IMR-90 (cell line): ENCODE measurements around the gene TCOF1. TPM values are rescaled to one million over a fixed set of nuclear protein-coding genes. Genes with fewer than 3 reads are reported as not detected.

Experiments used
- ATAC-seq: fragments of 200-7000 bp; cut with Tn5 transposase; 2 replicates; pipeline ENCODE4 v1.9.1; 2020; ENCODE audit warnings: low read depth, mild to moderate bottlenecking, moderate library complexity
- BruUV-seq: library from RNA; stranded (reverse); fragments of 400-500 nt; replicated peaks from 2 replicates; lab custom pipeline; 2021; lab: Mats Ljungman, UMichigan
- CTCF ChIA-PET: fragments of 300-600 bp; formaldehyde crosslinking; extraction: SDS; loops from one replicate; lab custom pipeline; 2021; ENCODE audit warnings: antibody characterized with exemption; lab: Yijun Ruan, JAX
- POLR2A ChIA-PET: fragments of 300-600 bp; sonication (Branson Sonifier 250); formaldehyde crosslinking; loops from one replicate; lab custom pipeline; 2022; ENCODE audit warnings: antibody characterized with exemption; ENCODE audit not compliant: unreplicated experiment; lab: Charles Lee
- DNase-seq: peaks from one replicate; pipeline ENCODE4 v3.0.0; 2013
- H2AFZ ChIP-seq: replicated peaks from 2 replicates; pipeline ENCODE3; 2013; ENCODE audit warnings: low read length, mild to moderate bottlenecking; ENCODE audit not compliant: poor library complexity
- H2AK5ac ChIP-seq: 2 replicates; pipeline ENCODE4 v1.6.1; 2013; ENCODE audit warnings: low read depth, low read length, inconsistent platforms
- H2AK9ac ChIP-seq: replicated peaks from 2 replicates; pipeline ENCODE3; 2013; ENCODE audit warnings: mild to moderate bottlenecking, low read depth, low read length, moderate library complexity; ENCODE audit not compliant: poor library complexity
- H2BK120ac ChIP-seq: 2 replicates; pipeline ENCODE4 v1.6.1; 2013; ENCODE audit warnings: low read depth, low read length, inconsistent platforms
- H2BK15ac ChIP-seq: 3 replicates; pipeline ENCODE4 v1.6.1; 2013; ENCODE audit warnings: low read depth, low read length, inconsistent platforms
- H2BK20ac ChIP-seq: 2 replicates; pipeline ENCODE4 v1.6.1; 2013; ENCODE audit warnings: low read depth, mild to moderate bottlenecking, inconsistent platforms, low read length, moderate library complexity
- H2BK5ac ChIP-seq: 2 replicates; pipeline ENCODE4 v1.6.1; 2013; ENCODE audit warnings: mild to moderate bottlenecking, low read depth, low read length, inconsistent platforms; ENCODE audit not compliant: poor library complexity, severe bottlenecking
- H3K14ac ChIP-seq: replicated peaks from 2 replicates; pipeline ENCODE4 v1.6.1; 2013; ENCODE audit warnings: low read depth, low read length, inconsistent platforms
- H3K18ac ChIP-seq: 2 replicates; pipeline ENCODE4 v1.6.1; 2013; ENCODE audit warnings: low read depth, low read length, control low read depth
- H3K23ac ChIP-seq: 2 replicates; pipeline ENCODE4 v1.6.1; 2013; ENCODE audit warnings: low read depth, low read length, inconsistent platforms
- H3K27ac ChIP-seq: 2 replicates; pipeline ENCODE4 v1.5.1; 2013; ENCODE audit warnings: mild to moderate bottlenecking, control low read depth, low read length; ENCODE audit not compliant: insufficient read depth
- H3K27me3 ChIP-seq: 2 replicates; pipeline ENCODE4 v1.6.1; 2013; ENCODE audit warnings: low read length; ENCODE audit not compliant: control insufficient read depth, insufficient read depth
- H3K36me3 ChIP-seq: 2 replicates; pipeline ENCODE4 v1.6.1; 2013; ENCODE audit warnings: low read length, mixed read lengths; ENCODE audit not compliant: control insufficient read depth, insufficient read depth
- H3K4ac ChIP-seq: 2 replicates; pipeline ENCODE4 v1.6.1; 2013; ENCODE audit warnings: low read depth, low read length, inconsistent platforms
- H3K4me1 ChIP-seq: 2 replicates; pipeline ENCODE4 v1.6.1; 2013; ENCODE audit warnings: low read length, mixed read lengths; ENCODE audit not compliant: control insufficient read depth, insufficient read depth
- H3K4me2 ChIP-seq: 2 replicates; pipeline ENCODE4 v1.6.1; 2013; ENCODE audit warnings: low read depth, mild to moderate bottlenecking, control low read depth, low read length, moderate library complexity
- H3K4me3 ChIP-seq: 2 replicates; pipeline ENCODE4 v1.5.1; 2013; ENCODE audit warnings: low read depth, mild to moderate bottlenecking, control low read depth, low read length, moderate library complexity; ENCODE audit not compliant: insufficient read depth
- H3K56ac ChIP-seq: 2 replicates; pipeline ENCODE4 v1.6.1; 2013; ENCODE audit warnings: low read length, inconsistent platforms; ENCODE audit not compliant: insufficient read depth; ENCODE audit errors: extremely low read depth
- H3K79me1 ChIP-seq, 2 experiments: 2 replicates each; pipeline ENCODE4 v1.6.1; 2013; ENCODE audit warnings: low read length in 2 of 2, inconsistent platforms in 1 of 2, low read depth in 1 of 2
- H3K9ac ChIP-seq: 2 replicates; pipeline ENCODE4 v1.6.1; 2013; ENCODE audit warnings: low read depth, low read length, control low read depth
- H3K9me1 ChIP-seq: 2 replicates; pipeline ENCODE4 v1.6.1; 2013; ENCODE audit warnings: low read length, inconsistent platforms; ENCODE audit not compliant: insufficient read depth
- H3K9me3 ChIP-seq: 2 replicates; pipeline ENCODE4 v1.6.1; 2013; ENCODE audit warnings: low read length; ENCODE audit not compliant: control insufficient read depth, insufficient read depth
- H4K20me1 ChIP-seq: 2 replicates; pipeline ENCODE4 v1.6.1; 2013; ENCODE audit warnings: low read length, inconsistent platforms; ENCODE audit not compliant: insufficient read depth
- H4K5ac ChIP-seq: 2 replicates; pipeline ENCODE4 v1.6.1; 2013; ENCODE audit warnings: mild to moderate bottlenecking, low read depth, low read length, control low read depth
- H4K8ac ChIP-seq, 2 experiments: 2 replicates each; pipeline ENCODE4 v1.6.1; 2013; ENCODE audit warnings: low read depth in 2 of 2, low read length in 2 of 2, control low read depth in 1 of 2, inconsistent platforms in 1 of 2
- H4K91ac ChIP-seq: 2 replicates; pipeline ENCODE4 v1.6.1; 2013; ENCODE audit warnings: low read depth, low read length, inconsistent platforms; ENCODE audit not compliant: insufficient read depth
- BHLHE40 ChIP-seq: fragments of 150-350 bp; IDR thresholded peaks from 2 replicates; pipeline ENCODE4 v1.6.1; 2016; ENCODE audit warnings: mild to moderate bottlenecking, low read depth, low read length
- CHD1 ChIP-seq: IDR thresholded peaks from 2 replicates; pipeline ENCODE4 v1.6.1; 2012; ENCODE audit warnings: low read depth, low read length, improper control_type of control experiment
- RCOR1 ChIP-seq: IDR thresholded peaks from 2 replicates; pipeline ENCODE4 v1.6.1; 2012; ENCODE audit warnings: mild to moderate bottlenecking, low read length, improper control_type of control experiment; ENCODE audit not compliant: insufficient replicate concordance
- RFX5 ChIP-seq: IDR thresholded peaks from 2 replicates; pipeline ENCODE4 v1.8.0; 2012; ENCODE audit warnings: low read depth, mild to moderate bottlenecking, low read length, moderate library complexity
- WGBS, 2 experiments: methylation state at CpG; one replicate each; pipeline versions ENCODE4 v1.1.5 to v1.1.7; 2013; ENCODE audit warnings: missing lambda C conversion rate in 2 of 2; ENCODE audit not compliant: insufficient read length in 1 of 2; ENCODE audit errors: extremely low coverage in 2 of 2; 5-methylcytosine and 5-hydroxymethylcytosine counted together
- dilution Hi-C: fragments of 300-500 bp; cut with HindIII; formaldehyde crosslinking; loops from one replicate; pipeline ENCODE4 v1.14.3; 2018; ENCODE audit warnings: low sequenced_read_pairs; ENCODE audit not compliant: unreplicated experiment
- in situ Hi-C: fragments of 300-500 bp; cut with MboI; formaldehyde crosslinking; loops from 3 replicates; pipeline ENCODE4 v1.14.3; 2019; ENCODE audit warnings: low sequenced_read_pairs, inconsistent platforms, mixed read lengths
- intact Hi-C: fragments of 100-400 bp; cut with micrococcal nuclease; formaldehyde crosslinking; loops from 2 replicates; pipeline ENCODE4 v1.10.0; 2022
- polyA plus RNA-seq, 3 experiments: library from polyadenylated mRNA; depleted of rRNA; stranded (reverse); fragments of >200 nt; gene quantifications; 2 replicates each; pipeline ENCODE4 v1.2.3, GENCODE V29; 2012; ENCODE audit warnings: low replicate concordance in 1 of 3
- total RNA-seq: library from RNA; depleted of rRNA; stranded (reverse); fragments of >200 nt; gene quantifications from 2 replicates; pipeline ENCODE4 v1.2.3, GENCODE V29; 2012
- TF ChIP-seq, protein P1 (sequence below): fragments of 150-350 bp; IDR thresholded peaks from 2 replicates; pipeline ENCODE4 v1.6.1; 2016; ENCODE audit warnings: low read depth, mild to moderate bottlenecking, low read length, moderate library complexity, borderline replicate concordance

Gene TCOF1
- total and polyA plus RNA-seq, 2 of the 4 experiments (the other 2 are of a cell fraction), result 18.2 to 19.7 TPM

DNA sequence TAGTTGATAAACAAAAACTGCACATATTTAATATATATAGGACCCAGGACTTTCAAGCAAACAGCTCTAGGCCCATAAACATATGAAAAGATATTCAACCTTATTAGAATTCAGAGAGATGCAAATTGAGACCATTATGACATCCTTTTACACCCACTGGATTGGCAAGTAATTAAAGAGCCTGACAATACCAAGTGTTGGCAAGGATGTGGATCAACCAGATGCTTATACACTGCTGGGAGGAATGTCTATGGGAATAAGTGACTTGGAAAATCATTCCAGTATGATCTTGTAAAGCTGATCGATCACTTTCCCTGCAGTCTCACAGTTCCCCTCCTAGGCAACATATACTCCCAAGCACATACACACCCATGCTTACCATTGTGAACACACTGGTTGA lies 15.5 kb upstream of the TCOF1 start:
- Histone ChIP-seq H2AK9ac (no peak overlapping the region), H4K5ac (no peak overlapping the region), H4K20me1 (no peaks in the 10 kb centered on the region), H3K27ac (no peak overlapping the region), H3K36me3 (no peaks in the 10 kb centered on the region), H3K14ac (no peak overlapping the region), H3K4me1 (no peaks in the 10 kb centered on the region), H2AK5ac (no peak overlapping the region), H3K4me2 (no peak overlapping the region), H3K9me1 (no peaks in the 10 kb centered on the region), H2AFZ (no peak overlapping the region), H3K9me3 (no peaks in the 10 kb centered on the region), H4K91ac (no peak overlapping the region), H3K4me3 (no peak overlapping the region), H3K56ac (no peak overlapping the region), H2BK120ac (no peak overlapping the region), H2BK20ac (no peak overlapping the region), H3K79me1 (no peaks in the 10 kb centered on the region), H3K23ac (no peak overlapping the region), H4K8ac (no peak overlapping the region), H2BK15ac (no peak overlapping the region), H3K4ac (no peak overlapping the region), H3K18ac (no peak overlapping the region), H3K9ac (no peak overlapping the region), H2BK5ac (no peak overlapping the region), H3K27me3 (no peaks in the 10 kb centered on the region; the same call in 1 of the 2 replicates)
- intact Hi-C loops (no loop called here), dilution Hi-C loops (no loop called here), in situ Hi-C loops (no loop called here)
- CTCF ChIA-PET, result interaction anchor here (0.6 kb wide), 1 partner anchor 1305 kb away, joined by 4 read pairs; no protein-coding TSS in a partner anchor
- ATAC-seq (no peak), DNase-seq (no peak)
- POLR2A ChIA-PET, result interaction anchor here (0.6 kb wide), 1 partner anchor 147 kb away, joined by 7 read pairs; no protein-coding TSS in a partner anchor
- TF ChIP-seq CHD1 (no peak), RFX5 (no peak), BHLHE40 (no peak), RCOR1 (no peak)
- TF ChIP-seq, protein P1, sequence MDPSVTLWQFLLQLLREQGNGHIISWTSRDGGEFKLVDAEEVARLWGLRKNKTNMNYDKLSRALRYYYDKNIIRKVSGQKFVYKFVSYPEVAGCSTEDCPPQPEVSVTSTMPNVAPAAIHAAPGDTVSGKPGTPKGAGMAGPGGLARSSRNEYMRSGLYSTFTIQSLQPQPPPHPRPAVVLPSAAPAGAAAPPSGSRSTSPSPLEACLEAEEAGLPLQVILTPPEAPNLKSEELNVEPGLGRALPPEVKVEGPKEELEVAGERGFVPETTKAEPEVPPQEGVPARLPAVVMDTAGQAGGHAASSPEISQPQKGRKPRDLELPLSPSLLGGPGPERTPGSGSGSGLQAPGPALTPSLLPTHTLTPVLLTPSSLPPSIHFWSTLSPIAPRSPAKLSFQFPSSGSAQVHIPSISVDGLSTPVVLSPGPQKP, result no peak
- no TSS peak for BruUV-seq
- WGBS, 2 experiments, result no CpG with 5 or more reads among the region's 1 CpG
